MCF 10A (cell line): ENCODE results near the gene PCED1B. TPM values are rescaled to one million over a fixed set of nuclear protein-coding genes. Genes with fewer than 3 reads are reported as not detected.

Experiments
- BruUV-seq: library from RNA; stranded (reverse); fragments of 400-500 nt; replicated peaks from 2 replicates; lab custom pipeline; 2021; lab: Mats Ljungman, UMichigan
- CTCF ChIA-PET: fragments of 300-600 bp; sonication (Branson Sonifier 250); formaldehyde crosslinking; extraction: SDS; loops from one replicate; lab custom pipeline; 2021; ENCODE audit warnings: antibody characterized with exemption, inconsistent platforms; lab: Yijun Ruan, JAX
- POLR2A ChIA-PET: fragments of 300-600, 350-650 bp; sonication (Branson Sonifier 250); formaldehyde crosslinking; extraction: SDS; loops from one replicate; lab custom pipeline; 2020; ENCODE audit warnings: antibody characterized with exemption, inconsistent platforms; lab: Yijun Ruan, JAX
- DNase-seq: peaks from one replicate; pipeline ENCODE4 v3.0.0-alpha.2; 2018; ENCODE audit not compliant: unreplicated experiment
- H3K27ac Mint-ChIP-seq: one replicate; pipeline ENCODE4 v1.8.0; 2022; ENCODE audit warnings: mild to moderate bottlenecking, low read depth, mixed read lengths; ENCODE audit not compliant: unreplicated experiment
- H3K27me3 Mint-ChIP-seq: one replicate; pipeline ENCODE4 v1.8.0; 2022; ENCODE audit warnings: mixed read lengths; ENCODE audit not compliant: insufficient read depth, unreplicated experiment
- H3K36me3 Mint-ChIP-seq: one replicate; pipeline ENCODE4 v1.8.0; 2022; ENCODE audit warnings: mild to moderate bottlenecking, moderate library complexity, mixed read lengths; ENCODE audit not compliant: insufficient read depth, unreplicated experiment
- H3K4me1 Mint-ChIP-seq: one replicate; pipeline ENCODE4 v1.8.0; 2022; ENCODE audit warnings: mixed read lengths; ENCODE audit not compliant: insufficient read depth, unreplicated experiment
- H3K4me3 Mint-ChIP-seq: one replicate; pipeline ENCODE4 v1.8.0; 2022; ENCODE audit warnings: mild to moderate bottlenecking, moderate library complexity, mixed read lengths; ENCODE audit not compliant: unreplicated experiment
- H3K9me3 Mint-ChIP-seq: one replicate; pipeline ENCODE4 v1.8.0; 2022; ENCODE audit warnings: mixed read lengths; ENCODE audit not compliant: unreplicated experiment
- CTCF ChIP-seq: fragments of 200-600 bp; IDR thresholded peaks from one replicate; pipeline ENCODE4 v1.8.0; 2022; ENCODE audit warnings: antibody characterized with exemption, mild to moderate bottlenecking; ENCODE audit not compliant: unreplicated experiment
- intact Hi-C: fragments of 100-400 bp; cut with micrococcal nuclease; formaldehyde crosslinking; loops from 2 replicates; pipeline ENCODE4 v1.14.1; 2022
- microRNA-seq: library from miRNA; unstranded; fragments of <30 nt; microRNA quantifications from one replicate; pipeline ENCODE4 v1.2.0, GENCODE V29; 2022
- total RNA-seq: library from RNA; stranded (reverse); gene quantifications from 2 replicates; pipeline ENCODE4 v1.2.3, GENCODE V29; 2022

Gene PCED1B
- total RNA-seq, 1 experiment from 2014 or later: 9.6 TPM

GRCh38 chr12:47281667-47282171 lies 202.3 kb downstream of the PCED1B start:
- intact Hi-C loops: no loop called here
- H3K27ac Mint-ChIP-seq: no peak overlapping the region
- H3K27me3 Mint-ChIP-seq: no peaks in the 10 kb centered on the region
- H3K4me3 Mint-ChIP-seq: no peak overlapping the region
- ChIA-PET POLR2A (interaction anchor here (1.1 kb wide), 1 partner anchor 11 kb away, joined by 4 read pairs; no protein-coding TSS in a partner anchor), CTCF (interaction anchor here (0.5 to 2.3 kb wide), 4 partner anchors 25 to 260 kb away, joined by 3 to 6 read pairs (median 4); no protein-coding TSS in a partner anchor)
- BruUV-seq: no TSS peak
- H3K4me1 Mint-ChIP-seq: peaks cover 20% of the 10 kb centered on the region
- DNase-seq: no peak
- no peaks in the 10 kb centered on the region for H3K36me3 Mint-ChIP-seq
- no peak for TF ChIP-seq CTCF
- no peaks in the 10 kb centered on the region for H3K9me3 Mint-ChIP-seq

- peaks cover 15% of the 10 kb centered on the region for H3K4me1 Mint-ChIP-seq
- POLR2A ChIA-PET: no interaction called here
- BruUV-seq: no TSS peak
- DNase-seq: no peak
- TF ChIP-seq CTCF: no peak
- no peaks in the 10 kb centered on the region for H3K9me3 Mint-ChIP-seq
- H3K27ac Mint-ChIP-seq: no peak overlapping the region
- CTCF ChIA-PET: interaction anchor here (0.5 to 2.3 kb wide), 2 partner anchors 30 to 211 kb away, joined by 3 to 6 read pairs; no protein-coding TSS in a partner anchor
- intact Hi-C loops: no loop called here
- H3K27me3 Mint-ChIP-seq: no peaks in the 10 kb centered on the region
- H3K4me3 Mint-ChIP-seq: no peak overlapping the region
- no peaks in the 10 kb centered on the region for H3K36me3 Mint-ChIP-seq
Measured at GRCh38 chr12:47282206-47282605, 202.8 kb downstream of the PCED1B start.

Small RNA genes lying within 50 kb of the gene (microRNA-seq; reads per million reads assigned to microRNA genes)
- gene MIR4698: not detected

Other genes starting within 250 kb of the PCED1B start
- 13.0 and 32.6 TPM in 2 replicates for gene AMIGO2, start 338 bp downstream of the PCED1B start, total RNA-seq